NCI-H2081 (cell line): ENCODE measurements around the gene SLIT3.

Source experiments
- DNase-seq, 2 experiments: peaks; one replicate each; lab custom pipeline; 2025; lab: John Stamatoyannopoulos, UW

The SLIT3 gene

DNA sequence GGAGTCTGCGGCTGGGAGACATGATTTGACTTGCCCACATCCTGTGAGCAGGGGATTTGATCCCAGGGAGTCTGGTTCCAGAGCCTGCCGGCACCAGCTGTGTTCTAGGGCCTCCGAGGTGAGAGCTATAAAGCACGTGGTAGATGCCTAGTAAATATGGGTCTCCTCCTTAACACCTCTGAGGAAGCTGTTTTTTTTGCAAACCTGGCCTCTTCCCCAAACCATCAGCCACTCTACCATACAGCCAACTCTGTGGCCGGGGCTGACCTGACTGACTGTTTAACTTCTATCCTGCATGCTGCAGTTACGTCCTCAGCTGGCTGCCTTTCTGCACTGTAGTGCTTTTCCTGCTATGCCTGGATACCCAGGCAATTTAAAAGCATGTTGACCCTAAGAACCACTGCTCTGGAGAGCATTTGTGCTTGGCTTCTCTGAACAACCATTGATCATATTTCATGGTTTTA lies 220.5 kb downstream of the SLIT3 start:
- no peak for DNase-seq

DNA sequence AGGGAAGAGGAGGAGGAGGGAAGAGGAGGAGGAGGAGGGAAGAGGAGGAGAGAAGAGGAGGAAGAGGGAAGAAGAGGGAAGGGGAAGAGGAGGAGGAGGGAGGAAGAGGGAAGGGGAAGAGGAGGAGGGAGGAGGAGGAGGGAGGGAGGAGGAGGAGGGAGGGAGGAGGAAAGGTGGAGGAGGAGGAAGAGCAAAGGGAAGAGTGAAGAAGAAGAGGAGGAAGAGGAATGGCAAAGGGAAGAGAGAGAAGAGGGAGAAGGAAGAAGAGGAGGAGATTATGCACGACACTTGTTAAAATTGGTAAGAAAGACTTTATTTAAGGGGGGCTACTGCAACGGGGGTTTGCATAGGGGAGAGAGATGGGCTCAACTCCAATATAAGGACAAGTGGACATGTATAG lies 221.2 kb downstream of the SLIT3 start:
- no peak for DNase-seq

DNA sequence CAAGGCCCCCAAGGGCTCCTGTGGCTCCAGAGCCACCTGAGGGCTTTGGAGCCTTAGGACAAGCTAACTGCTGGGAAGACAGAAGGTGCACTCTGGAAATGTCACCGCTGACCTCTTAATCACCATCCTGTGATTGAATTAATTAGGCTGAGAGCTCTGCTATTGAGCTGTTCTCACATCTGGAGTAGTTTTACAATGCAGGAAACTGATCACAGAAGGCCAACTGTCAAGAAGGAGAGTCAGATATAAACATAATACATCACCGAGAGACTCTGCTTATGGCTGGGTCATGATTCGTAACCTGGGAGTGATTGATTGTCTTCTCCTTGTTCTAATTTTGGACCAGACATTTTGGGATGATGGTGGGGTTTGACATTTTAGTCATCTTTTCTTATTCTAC lies 226.1 kb downstream of the SLIT3 start:
- no peak for DNase-seq

DNA sequence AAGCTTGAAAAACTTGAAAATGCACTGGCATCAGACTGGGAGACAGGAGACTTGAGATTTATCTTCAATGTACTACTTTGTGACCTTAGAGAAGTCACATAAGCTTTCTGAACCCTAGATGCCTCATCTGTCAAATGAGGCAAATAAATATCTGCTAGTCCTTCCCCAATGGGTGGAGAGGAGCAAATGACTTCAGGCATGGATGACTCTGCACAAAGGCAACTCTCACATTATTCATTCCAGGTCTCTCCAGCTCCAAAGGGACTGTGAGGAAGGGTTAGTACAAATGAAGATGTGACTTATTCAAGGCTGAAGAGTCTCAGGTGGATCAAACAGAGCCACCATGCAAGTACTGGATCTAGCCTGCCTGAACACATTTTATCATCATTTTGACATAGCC lies 228.7 kb downstream of the SLIT3 start:
- DNase-seq, result no peak

DNA sequence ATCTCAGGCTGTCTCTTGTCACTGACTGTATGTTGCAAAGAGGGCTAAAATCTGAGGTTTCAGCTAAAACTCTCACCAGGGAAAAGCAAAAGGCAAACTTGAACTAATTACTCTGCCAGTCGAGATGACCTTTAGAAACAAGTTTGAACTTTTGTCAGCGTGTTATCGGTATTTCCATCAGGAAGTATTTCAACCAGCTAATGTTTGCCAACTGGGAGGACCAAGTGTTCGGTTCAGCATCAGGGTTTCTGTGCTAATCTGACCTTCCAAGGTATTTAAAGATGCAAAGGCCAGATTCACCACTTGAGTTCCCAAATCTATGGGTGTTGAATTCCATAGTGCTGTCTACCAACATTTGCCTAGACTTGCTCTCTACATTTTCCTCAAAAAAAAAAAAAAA lies 230.5 kb downstream of the SLIT3 start:
- DNase-seq, result no peak

DNA sequence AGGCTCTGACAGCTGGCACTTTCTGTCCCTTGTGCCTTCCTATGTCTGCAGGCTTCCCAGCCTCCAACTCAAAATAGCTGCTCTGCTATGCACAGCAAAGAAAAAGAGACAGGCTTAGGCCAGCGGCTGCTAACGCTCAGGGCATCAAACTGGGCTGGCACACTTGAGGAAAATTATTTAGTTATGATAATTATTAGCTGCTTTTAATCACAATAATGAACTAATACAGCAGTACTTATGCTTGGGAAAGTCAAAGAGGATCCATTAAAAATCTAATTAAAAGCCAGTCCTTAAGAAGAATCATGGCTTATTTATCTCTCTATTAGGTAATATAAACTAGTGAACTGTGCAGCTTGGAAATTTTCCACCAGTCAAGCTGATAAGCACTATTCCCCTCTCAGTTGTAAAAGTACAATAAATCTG lies 233.2 kb downstream of the SLIT3 start:
- DNase-seq, result no peak

DNA sequence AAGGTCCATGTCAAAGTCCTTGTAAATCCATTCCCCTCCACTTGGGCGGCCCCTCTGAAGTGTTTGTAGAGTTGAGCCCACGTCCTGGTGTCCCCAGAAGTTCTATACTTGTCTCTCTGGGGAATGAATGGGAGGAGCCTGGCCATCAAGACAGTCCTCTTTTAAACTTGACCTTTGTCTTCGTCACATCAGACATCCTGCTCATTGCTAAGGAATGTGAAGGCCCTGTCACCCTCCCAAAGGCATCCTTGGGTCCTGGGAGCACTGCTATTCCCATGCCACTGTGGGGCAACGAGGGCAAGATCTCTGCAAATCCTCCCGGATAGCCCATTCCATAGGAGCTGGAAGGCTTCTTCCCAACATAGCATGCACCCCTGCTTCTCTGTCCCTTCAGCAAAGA lies 235.5 kb downstream of the SLIT3 start:
- DNase-seq, result no peak

DNA sequence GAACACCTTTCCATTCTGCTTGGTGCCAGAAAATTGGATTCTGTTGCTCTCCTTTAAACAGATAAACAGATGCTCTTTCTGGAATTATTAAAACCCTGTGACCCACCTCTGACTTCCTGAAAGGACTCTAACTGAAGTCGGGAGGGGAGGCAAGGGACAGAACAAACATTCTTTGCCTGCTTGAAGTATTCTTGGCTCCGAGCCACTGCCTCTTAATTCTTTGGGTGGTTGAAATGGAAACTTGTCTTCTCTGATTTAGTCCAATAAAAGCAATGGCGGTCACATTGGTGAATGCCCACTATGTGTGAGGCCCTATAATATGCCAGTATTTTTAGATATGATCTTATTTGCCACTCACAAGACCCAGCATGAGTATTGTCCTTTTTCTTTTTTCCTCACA lies 236.8 kb downstream of the SLIT3 start:
- DNase-seq, result no peak

DNA sequence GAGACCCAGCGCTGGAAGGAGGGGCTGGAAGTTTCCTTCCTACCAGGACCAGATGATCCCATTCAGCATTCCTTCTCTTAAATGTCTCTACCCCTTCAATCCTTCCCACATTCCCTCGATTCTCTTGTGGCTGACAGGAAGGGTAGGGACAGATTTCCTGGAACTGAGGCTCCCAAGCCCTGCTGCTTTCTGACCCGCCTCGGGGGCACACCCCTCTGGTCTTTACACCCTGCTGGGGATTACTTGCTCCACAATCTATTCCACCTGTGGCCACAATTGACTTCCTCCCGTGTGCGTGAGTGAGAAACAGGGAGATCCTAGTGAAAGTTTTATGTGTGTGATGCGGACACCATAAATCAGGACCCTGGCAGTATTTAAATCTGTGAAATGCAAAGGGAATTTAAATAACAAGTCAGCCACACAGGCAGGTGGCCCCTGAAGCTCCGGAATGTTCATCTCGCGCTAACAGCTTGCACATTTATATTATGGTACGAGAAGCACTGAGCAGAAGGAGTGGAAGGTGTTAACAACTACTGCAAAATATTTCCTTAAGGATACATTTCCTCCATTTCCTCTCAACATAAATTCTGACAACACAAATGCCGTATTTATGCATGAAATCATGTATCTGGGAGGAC lies 237.5 kb downstream of the SLIT3 start:
- DNase-seq, result no peak

DNA sequence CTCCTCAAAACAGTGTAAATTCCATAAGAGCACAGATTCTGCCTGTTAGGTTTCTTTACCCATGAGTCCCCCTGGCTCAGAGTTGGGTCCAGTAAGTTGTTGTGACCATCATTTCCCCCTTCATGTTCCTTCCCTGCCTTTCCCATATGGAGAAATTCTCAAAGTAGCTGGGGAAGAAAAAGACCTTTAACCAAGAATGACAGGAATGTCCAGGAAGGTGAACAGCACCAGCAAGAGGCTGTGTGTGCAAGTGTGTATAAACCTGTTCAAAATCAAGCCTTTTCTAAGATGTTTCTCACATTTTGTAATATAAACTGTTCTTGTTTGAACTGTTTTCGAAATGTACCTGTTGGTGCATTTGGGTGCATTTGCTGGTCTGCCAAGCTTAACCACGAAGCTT lies 238.2 kb downstream of the SLIT3 start:
- DNase-seq, result no peak

DNA sequence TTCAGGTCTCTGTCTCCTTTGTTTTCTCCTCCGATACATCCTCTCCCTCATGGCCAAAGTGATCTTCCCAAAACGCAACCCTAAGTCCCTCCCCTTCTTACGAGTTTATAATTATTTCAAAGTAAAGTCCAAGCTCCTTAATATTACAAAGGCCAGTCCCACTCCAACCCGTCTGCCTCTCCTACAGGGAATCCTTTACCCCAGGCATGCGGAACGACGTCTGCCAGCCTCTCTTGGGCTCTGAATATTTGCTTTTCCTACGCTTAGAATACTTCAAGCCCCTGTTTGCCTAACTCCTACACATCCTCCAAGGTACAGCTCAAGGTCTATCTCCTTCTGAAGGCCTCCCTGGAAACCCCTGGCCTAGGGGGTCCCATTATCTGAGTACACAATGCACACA lies 246.4 kb downstream of the SLIT3 start:
- DNase-seq, result no peak

DNA sequence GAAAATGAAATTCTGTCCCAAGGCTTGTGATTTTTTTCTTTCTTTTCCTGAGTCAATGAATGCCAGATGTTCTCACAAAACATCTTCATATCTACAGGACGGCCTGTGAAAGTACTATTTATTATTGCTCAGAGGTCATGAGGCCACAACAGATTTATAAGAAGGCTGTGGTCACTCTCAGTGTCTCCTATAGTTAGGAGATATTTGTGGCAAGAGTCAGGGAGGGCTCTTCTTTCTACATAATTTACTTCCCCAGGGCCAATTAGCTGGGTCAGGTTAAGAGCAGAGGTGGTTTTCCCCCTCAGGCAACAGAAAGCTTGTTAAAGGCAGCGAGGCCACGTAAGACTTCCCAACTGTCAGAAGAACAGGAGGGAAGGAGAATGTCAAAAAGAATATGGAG lies 248.7 kb downstream of the SLIT3 start:
- DNase-seq, result no peak

DNA sequence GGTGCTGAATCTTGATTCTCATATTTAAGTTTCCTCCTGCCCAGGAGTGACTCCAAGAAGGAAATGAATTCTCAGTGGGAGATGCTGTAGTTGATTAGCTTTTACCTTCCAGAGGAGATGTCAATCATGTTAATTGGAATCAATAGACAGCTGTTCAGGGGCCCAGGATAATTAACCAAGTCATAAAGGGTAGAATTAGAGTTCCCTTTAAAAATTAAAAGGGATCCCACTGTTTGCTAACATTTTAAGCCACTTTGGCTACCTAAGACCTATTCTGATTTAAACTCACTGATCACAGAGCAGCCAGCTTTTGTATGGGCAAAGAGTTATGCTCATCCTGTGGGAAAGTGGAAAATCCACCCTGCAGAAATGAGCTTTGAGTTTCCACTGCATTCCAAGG lies 249.6 kb downstream of the SLIT3 start:
- DNase-seq, result no peak

DNA sequence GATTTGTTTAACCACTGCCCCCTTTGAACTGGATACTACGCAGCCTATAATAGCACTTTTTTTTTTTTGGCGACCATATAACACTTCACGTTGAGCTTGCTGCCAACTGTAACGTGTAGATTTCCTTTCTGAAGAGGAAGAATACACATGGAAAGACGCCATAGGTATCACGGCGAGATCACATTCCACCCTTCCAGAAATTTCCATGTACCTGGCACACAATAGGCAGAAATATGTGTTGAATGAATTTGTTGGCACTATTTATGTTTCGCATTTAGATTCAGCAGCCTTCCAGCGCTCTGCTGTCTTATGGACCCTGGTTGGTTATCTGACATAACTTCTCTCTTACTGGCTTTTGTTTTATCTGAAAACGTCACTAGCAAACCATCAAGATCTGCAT lies 250.3 kb downstream of the SLIT3 start:
- no peak for DNase-seq

DNA sequence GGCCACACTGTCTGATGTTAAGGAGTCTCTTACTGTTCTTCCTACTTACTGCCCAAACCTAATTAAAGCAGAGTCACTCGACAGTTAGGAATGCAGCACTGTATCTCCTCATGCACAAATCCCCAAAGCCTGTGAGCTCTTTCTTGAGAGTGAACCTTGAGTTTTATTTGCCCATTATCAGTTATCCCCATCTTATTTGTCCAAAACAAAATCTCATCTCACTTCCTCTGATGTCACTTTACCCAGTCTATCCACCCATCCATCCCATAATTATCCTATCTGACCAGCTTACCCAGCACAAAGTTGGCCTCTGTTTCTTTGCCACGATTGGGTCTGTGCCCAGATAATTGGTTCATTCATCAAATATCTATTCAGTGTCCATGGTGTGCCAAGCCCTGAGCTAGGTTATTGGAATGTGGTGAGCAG lies 250.8 kb downstream of the SLIT3 start:
- no peak for DNase-seq

DNA sequence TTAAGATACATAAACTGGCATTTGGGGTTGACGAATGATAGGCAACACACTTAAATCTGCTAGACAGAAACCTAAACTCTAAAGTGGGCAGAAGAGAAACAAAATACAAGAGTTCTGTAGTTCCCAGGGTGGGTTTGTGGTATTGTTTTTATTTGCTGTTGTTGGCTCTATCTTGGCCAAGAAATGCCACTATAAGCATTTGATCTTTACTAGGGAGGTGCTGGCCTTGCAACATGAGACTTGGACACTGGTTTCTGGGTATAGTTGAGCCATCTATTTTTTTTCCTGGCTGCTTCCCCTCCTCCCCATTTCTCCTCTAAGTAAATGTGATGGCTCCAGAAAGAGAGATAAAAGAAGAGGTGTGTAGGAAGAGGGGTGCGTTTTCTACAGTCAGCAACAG lies 251.2 kb downstream of the SLIT3 start:
- DNase-seq, result no peak

DNA sequence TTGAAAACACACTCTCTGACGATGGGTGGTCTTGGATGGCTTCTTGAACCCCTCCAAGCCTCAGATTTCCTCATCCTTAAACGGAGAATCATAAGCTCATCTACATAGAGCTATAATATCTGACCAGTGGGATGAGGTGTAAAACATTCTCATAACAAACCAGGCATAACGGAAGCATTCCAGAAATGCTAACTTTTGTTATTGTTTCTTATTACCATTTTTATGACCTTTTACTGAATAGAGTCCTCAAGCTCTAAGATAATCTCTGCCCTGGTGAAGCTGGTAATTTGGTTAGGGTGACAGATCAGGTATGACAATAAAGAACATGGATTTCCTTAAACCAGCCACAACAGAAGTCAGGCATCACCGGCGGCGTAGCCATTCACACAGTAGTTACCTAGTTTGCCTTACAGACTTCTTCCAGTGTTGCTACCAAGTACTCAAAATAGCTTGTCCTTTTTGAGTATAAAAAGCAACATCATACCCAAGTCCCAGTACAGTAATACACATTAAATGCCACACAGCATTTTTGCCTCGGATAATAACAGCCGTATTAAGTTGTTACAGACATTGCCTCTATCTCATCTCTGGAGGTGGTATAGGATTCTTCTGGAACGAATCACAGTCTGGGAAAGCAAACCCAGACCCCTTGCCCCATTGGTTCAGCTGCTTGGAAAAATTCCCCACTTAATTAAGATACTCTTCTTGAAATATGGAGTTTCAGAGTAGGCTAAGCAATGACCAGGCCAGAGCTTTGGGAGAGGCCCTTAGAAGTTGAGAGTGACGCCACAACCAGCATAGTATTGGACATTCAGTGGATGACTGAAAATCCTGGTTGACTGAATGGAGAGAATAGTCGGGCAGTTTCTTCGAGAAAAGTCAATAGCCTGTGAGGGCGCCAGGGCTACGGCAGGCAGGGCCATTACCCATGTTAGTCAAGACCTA lies 252.5 kb downstream of the SLIT3 start:
- no peak for DNase-seq

DNA sequence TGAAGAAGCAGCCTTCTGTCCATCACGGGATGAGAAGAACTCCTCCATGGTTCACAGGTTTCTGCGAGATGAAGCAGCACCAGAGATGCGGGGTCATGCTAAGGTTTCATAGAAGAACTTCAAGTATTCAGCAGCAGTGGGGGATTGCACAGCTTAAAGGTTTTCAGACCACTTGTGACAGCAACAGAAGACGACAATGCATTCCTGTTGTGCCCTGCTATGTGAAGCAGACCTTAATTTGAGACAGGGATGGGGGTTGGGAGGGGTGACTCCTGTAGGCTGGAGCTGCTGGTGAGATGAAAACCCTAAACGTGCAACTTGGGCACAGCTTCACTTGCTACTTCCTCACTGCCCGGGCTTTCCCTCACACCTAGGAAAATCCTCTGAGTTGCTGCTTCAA lies 256.0 kb downstream of the SLIT3 start:
- no peak for DNase-seq

DNA sequence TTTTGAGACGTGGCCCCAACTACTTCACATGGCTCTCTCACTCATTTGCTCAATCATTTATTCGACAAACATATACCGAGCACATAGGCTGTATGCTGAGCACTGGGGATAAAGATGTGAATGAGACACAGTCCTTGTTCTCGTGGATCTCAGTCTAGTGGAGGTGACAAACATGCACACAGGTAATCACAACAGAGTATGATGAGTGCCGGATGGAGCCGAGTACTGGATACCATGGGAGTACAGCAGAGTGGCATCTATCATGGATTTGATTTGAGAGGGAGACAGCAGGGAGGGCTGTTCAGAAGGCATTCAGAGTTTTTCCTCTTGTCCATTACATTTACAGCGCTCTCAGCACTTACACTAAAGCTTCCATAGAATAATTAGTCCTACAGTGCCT lies 259.8 kb downstream of the SLIT3 start:
- DNase-seq, result no peak

DNA sequence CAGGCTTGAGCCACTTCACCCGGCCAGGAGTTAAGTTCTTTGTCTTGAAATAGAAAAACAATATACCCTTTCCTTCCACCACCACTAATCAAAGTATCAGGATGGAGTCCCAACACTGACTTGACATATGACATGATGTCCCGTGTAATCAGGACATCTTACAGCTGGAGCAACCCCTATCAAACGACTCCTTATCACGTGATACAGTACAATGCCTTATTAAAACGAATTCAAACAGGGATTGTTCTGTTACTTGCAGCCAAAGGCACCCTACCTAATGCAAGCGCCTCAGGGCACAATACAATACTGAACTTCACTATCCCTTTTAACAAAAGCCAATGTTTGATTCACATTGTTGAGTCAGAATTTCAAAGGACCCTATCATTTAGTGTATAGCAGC lies 261.3 kb downstream of the SLIT3 start:
- no peak for DNase-seq

DNA sequence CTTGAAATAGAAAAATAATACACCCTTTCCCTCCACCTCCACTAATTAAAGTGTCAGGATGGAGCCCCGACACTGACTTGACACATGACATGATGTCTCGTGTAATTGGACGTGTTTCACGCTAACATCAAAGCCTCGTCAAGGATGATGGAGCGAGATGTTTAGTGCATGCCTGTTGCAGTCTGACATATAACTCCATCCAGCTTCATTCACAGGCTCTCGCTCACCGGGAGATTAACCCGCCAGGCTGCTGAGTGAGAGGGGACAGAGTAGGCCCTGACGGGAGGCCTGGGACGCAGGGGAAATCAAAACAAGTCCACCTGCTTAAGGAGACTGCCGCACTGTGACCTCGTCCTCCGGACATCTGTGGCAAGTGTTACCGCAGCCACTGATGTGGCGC lies 263.5 kb downstream of the SLIT3 start:
- DNase-seq, result no peak

DNA sequence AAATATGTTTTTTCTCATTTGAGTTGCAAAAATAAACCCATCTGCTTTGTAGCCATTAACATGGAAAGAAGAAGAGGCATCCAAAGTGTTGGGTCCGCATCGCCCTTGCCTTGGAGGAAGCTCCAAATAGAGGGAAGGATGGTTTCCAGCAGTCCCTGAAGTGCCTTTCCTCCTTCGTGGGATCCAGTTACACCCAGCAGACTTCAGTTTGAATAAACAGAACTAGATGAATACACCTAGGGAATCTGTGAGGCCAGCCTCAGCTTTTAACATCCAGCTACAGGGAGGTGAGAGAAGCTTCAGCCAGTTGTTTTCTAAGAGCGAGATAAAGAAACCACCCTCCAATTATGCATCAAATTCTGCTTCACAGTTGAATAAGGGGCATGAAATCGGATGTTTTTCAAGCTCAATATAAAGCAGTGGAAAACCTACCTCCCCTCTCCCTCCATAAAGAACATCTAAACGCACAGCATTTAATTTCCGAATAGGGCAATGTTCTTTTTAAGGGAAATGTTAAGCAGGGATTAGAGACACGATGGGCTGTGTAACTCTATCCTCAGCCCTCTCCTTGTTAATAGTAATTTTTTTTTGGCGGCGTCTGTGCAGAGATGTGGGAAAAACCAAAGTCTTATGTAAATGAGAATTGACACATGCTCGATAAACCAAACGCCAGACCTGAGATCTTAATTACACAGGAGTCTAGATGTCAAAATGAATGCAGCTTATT lies 264.7 kb downstream of the SLIT3 start:
- no peak for DNase-seq
